Stimulated activated CD4-positive, alpha-beta T cell treated with anti-CD3 and anti-CD28 coated beads, Interleukin-2, amount 100 ng/mL, for 24 hours (primary cell): ENCODE results near the gene DIAPH2.

Experiments
- DNase-seq, 2 donors: peaks; one replicate each; pipeline ENCODE4 v3.0.0-alpha.2; 2020

Gene DIAPH2

GRCh38 chrX:97522307-97522706 lies 837.7 kb downstream of the DIAPH2 start:
- no peak for DNase-seq

- no peak for DNase-seq
Measured at GRCh38 chrX:97524340-97524739, 839.7 kb downstream of the DIAPH2 start.

GRCh38 chrX:97524997-97525396 lies 840.4 kb downstream of the DIAPH2 start:
- DNase-seq, result no peak

- no peak for DNase-seq
Measured at GRCh38 chrX:97525981-97526380, 841.3 kb downstream of the DIAPH2 start.

- no peak for DNase-seq
Measured at GRCh38 chrX:97527725-97528124, 843.1 kb downstream of the DIAPH2 start.

- no peak for DNase-seq
Measured at GRCh38 chrX:97529536-97530200, 845.0 kb downstream of the DIAPH2 start.

GRCh38 chrX:97531825-97532224 lies 847.2 kb downstream of the DIAPH2 start:
- no peak for DNase-seq

- no peak for DNase-seq
Measured at GRCh38 chrX:97538745-97539144, 854.1 kb downstream of the DIAPH2 start.

- DNase-seq, result no peak
Measured at GRCh38 chrX:97539970-97540519, 855.4 kb downstream of the DIAPH2 start.

GRCh38 chrX:97547877-97548578 lies 863.4 kb downstream of the DIAPH2 start:
- no peak for DNase-seq

GRCh38 chrX:97551821-97552220 lies 867.2 kb downstream of the DIAPH2 start:
- no peak for DNase-seq

- DNase-seq, result no peak
Measured at GRCh38 chrX:97553833-97554232, 869.2 kb downstream of the DIAPH2 start.

- DNase-seq, result no peak
Measured at GRCh38 chrX:97556359-97556758, 871.7 kb downstream of the DIAPH2 start.

GRCh38 chrX:97563531-97564133 lies 879.0 kb downstream of the DIAPH2 start:
- DNase-seq, result peak; percentile 19 to 21

- DNase-seq, result no peak
Measured at GRCh38 chrX:97564496-97564895, 879.9 kb downstream of the DIAPH2 start.

- DNase-seq, result no peak
Measured at GRCh38 chrX:97587171-97587570, 902.5 kb downstream of the DIAPH2 start.

- no peak for DNase-seq
Measured at GRCh38 chrX:97594646-97595224, 910.1 kb downstream of the DIAPH2 start.

- DNase-seq, result peak; percentile 8 to 13
Measured at GRCh38 chrX:97597954-97598353, 913.3 kb downstream of the DIAPH2 start.

GRCh38 chrX:97602465-97603258 lies 918.0 kb downstream of the DIAPH2 start:
- DNase-seq, result no peak

GRCh38 chrX:97605271-97605670 lies 920.6 kb downstream of the DIAPH2 start:
- no peak for DNase-seq

GRCh38 chrX:97609357-97609756 lies 924.7 kb downstream of the DIAPH2 start:
- DNase-seq, result no peak

- DNase-seq, result no peak
Measured at GRCh38 chrX:97609938-97610337, 925.3 kb downstream of the DIAPH2 start.
